B cell (primary cell): ENCODE measurements around the gene EPN2. TPM values are rescaled to one million over a fixed set of nuclear protein-coding genes. Genes with fewer than 3 reads are reported as not detected.
"Not testable (repeated sequence)": the region's sequence is repeated elsewhere in the genome, so short reads cannot be mapped to it uniquely, and the experiment has no call there.

Experiments used
- ATAC-seq: fragments of 200-7000 bp; cut with Tn5 transposase; one replicate; pipeline ENCODE4 v1.10.0; 2021; ENCODE audit warnings: low read depth, mild to moderate bottlenecking, moderate number of reproducible peaks, moderate library complexity
- CTCF ChIA-PET: fragments of 350-600 bp; sonication (Branson Sonifier 250); formaldehyde crosslinking; loops from one replicate; lab custom pipeline; 2021; ENCODE audit warnings: antibody characterized with exemption, inconsistent platforms; lab: Charles Lee
- POLR2A ChIA-PET: fragments of 350-600 bp; sonication (Branson Sonifier 250); formaldehyde crosslinking; loops from one replicate; lab custom pipeline; 2021; ENCODE audit warnings: antibody characterized with exemption; lab: Charles Lee
- DNase-seq: peaks from one replicate; pipeline ENCODE4 v3.0.0; 2013
- H2AFZ ChIP-seq: 2 replicates; pipeline ENCODE4 v1.6.1; 2012; ENCODE audit warnings: mild to moderate bottlenecking, low read depth, low read length; ENCODE audit not compliant: insufficient read depth, poor library complexity, severe bottlenecking
- H3K27ac ChIP-seq, 2 donors: 1 replicate in 1 of 2; 2 replicates in 1 of 2; pipeline ENCODE4 v1.5.1; 2012 to 2013; ENCODE audit warnings: low read length in 2 of 2, mild to moderate bottlenecking in 2 of 2, moderate library complexity in 1 of 2
- H3K27me3 ChIP-seq, 4 experiments: fragments of 200-600 bp in 1 of 4; sonication (generic) in 1 of 4; replicated peaks in 1 of 4; 1 replicate in 2 of 4; 2 replicates in 2 of 4; pipeline versions ENCODE4 v1.6.1 to v1.7.0; 2013 to 2016; ENCODE audit warnings: low read length in 3 of 4, mild to moderate bottlenecking in 2 of 4, mixed read lengths in 1 of 4, moderate library complexity in 1 of 4; ENCODE audit not compliant: insufficient read depth in 4 of 4, control insufficient read depth in 3 of 4; ENCODE audit errors: control extremely low read depth in 1 of 4
- H3K36me3 ChIP-seq, 2 experiments: replicated peaks in 1 of 2; 1 replicate in 1 of 2; 2 replicates in 1 of 2; pipeline versions ENCODE4 v1.6.1 to v1.7.1; 2013; ENCODE audit warnings: low read length in 1 of 2; ENCODE audit not compliant: insufficient read depth in 2 of 2, control insufficient read depth in 1 of 2; ENCODE audit errors: control extremely low read depth in 1 of 2, extremely low read depth in 1 of 2
- H3K4me1 ChIP-seq, 2 donors: fragments of 200-600 bp in 1 of 2; sonication (generic) in 1 of 2; 1 replicate in 1 of 2; 2 replicates in 1 of 2; pipeline versions ENCODE4 v1.5.1 to v1.6.1; 2013 to 2017; ENCODE audit warnings: low read length in 2 of 2; ENCODE audit not compliant: control insufficient read depth in 2 of 2, insufficient read depth in 2 of 2
- H3K4me2 ChIP-seq: replicated peaks from 2 replicates; pipeline ENCODE3; 2012; ENCODE audit warnings: mild to moderate bottlenecking, low read depth, low read length; ENCODE audit not compliant: poor library complexity, severe bottlenecking
- H3K4me3 ChIP-seq, 5 experiments: fragments of 200-600 bp in 1 of 5; sonication (generic) in 1 of 5; 1 replicate in 3 of 5; 2 replicates in 2 of 5; pipeline versions ENCODE4 v1.5.1 to v1.7.0; 2011 to 2016; ENCODE audit warnings: low read length in 4 of 5, mild to moderate bottlenecking in 4 of 5, low read depth in 2 of 5, control low read depth in 1 of 5, moderate library complexity in 1 of 5; ENCODE audit not compliant: insufficient read depth in 1 of 5; ENCODE audit errors: control extremely low read depth in 1 of 5, extremely low read depth in 1 of 5
- H3K79me2 ChIP-seq: fragments of 200-600 bp; sonication (generic); one replicate; pipeline ENCODE4 v1.6.0; 2016; ENCODE audit warnings: low read length; ENCODE audit not compliant: control insufficient read depth, insufficient read depth
- H3K9ac ChIP-seq: fragments of 200-600 bp; sonication (generic); 2 replicates; pipeline ENCODE4 v1.6.1; 2017; ENCODE audit warnings: mild to moderate bottlenecking, low read length, moderate library complexity
- H3K9me3 ChIP-seq, 3 donors: one replicate each; pipeline versions ENCODE4 v1.6.1 to v1.7.1; 2013; ENCODE audit warnings: low read length in 2 of 3; ENCODE audit not compliant: control insufficient read depth in 2 of 3, insufficient read depth in 1 of 3; ENCODE audit errors: control extremely low read depth in 1 of 3
- H4K20me1 ChIP-seq: 2 replicates; pipeline ENCODE4 v1.6.0; 2012; ENCODE audit warnings: mild to moderate bottlenecking, low read length; ENCODE audit not compliant: insufficient read depth, control insufficient read depth, poor library complexity, severe bottlenecking
- H3K27ac Mint-ChIP-seq: one replicate; pipeline ENCODE4 v1.8.0; 2021; ENCODE audit warnings: mixed read lengths
- H3K27me3 Mint-ChIP-seq: one replicate; pipeline ENCODE4 v1.8.0; 2021; ENCODE audit warnings: mixed read lengths
- H3K4me1 Mint-ChIP-seq: one replicate; pipeline ENCODE4 v1.8.0; 2021; ENCODE audit warnings: mixed read lengths
- H3K4me3 Mint-ChIP-seq: one replicate; pipeline ENCODE4 v1.8.0; 2021; ENCODE audit warnings: mixed read lengths
- H3K9me3 Mint-ChIP-seq: one replicate; pipeline ENCODE4 v1.8.0; 2022; ENCODE audit warnings: mixed read lengths; ENCODE audit not compliant: insufficient read depth
- CTCF ChIP-seq: fragments of 200-600 bp; IDR thresholded peaks from one replicate; pipeline ENCODE4 v1.8.0; 2022; ENCODE audit warnings: antibody characterized with exemption, mild to moderate bottlenecking
- EZH2 ChIP-seq: IDR thresholded peaks from 2 replicates; pipeline ENCODE4 v1.6.1; 2012; ENCODE audit warnings: borderline replicate concordance, low read depth, mild to moderate bottlenecking, moderate library complexity, low read length; ENCODE audit not compliant: insufficient read depth, poor library complexity, severe bottlenecking
- WGBS: methylation state at CpG from one replicate; pipeline ENCODE4 v1.1.5; 2013; ENCODE audit warnings: missing lambda C conversion rate; ENCODE audit not compliant: insufficient coverage; 5-methylcytosine and 5-hydroxymethylcytosine counted together
- intact Hi-C: fragments of 100-400 bp; cut with micrococcal nuclease; formaldehyde crosslinking; loops from one replicate; pipeline ENCODE4 v1.10.0; 2022
- polyA plus RNA-seq: library from polyadenylated mRNA; depleted of rRNA; stranded (reverse); fragments of >200 nt; gene quantifications from 2 replicates; pipeline ENCODE4 v1.2.3, GENCODE V29; 2012
- total RNA-seq, 2 donors: library from RNA; stranded (reverse); fragments of 120-200 nt in 1 of 2; gene quantifications; 1 replicate in 1 of 2; 2 replicates in 1 of 2; pipeline versions ENCODE4 v1.2.3 to v1.2.4, GENCODE V29; 2013 to 2022

EPN2 gene
- total and polyA plus RNA-seq, 2 donors (not counting 1 experiment from before 2014, with no cell fraction given), result 15.7 to 35.6 TPM

- no peaks in the 10 kb centered on the region for H3K36me3 ChIP-seq
- no peak overlapping the region for H3K9ac ChIP-seq
- 95% methylated on average over 7 of the region's 9 CpGs for WGBS
- ChIA-PET CTCF (no interaction called here), POLR2A (no interaction called here)
- H4K20me1 ChIP-seq, result no peaks in the 10 kb centered on the region
- H2AFZ ChIP-seq, result no peak overlapping the region
- H3K27ac ChIP-seq, result no peak overlapping the region
- H3K4me3 Mint-ChIP-seq, result no peak overlapping the region
- H3K9me3 Mint-ChIP-seq, result no peaks in the 10 kb centered on the region
- no peaks in the 10 kb centered on the region for H3K9me3 ChIP-seq
- H3K4me2 ChIP-seq, result no peak overlapping the region
- no peak overlapping the region for H3K4me3 ChIP-seq
- no peak overlapping the region for H3K27ac Mint-ChIP-seq
- intact Hi-C loops, result no loop called here
- no peaks in the 10 kb centered on the region for H3K27me3 ChIP-seq
- H3K79me2 ChIP-seq, result no peaks in the 10 kb centered on the region
- H3K27me3 Mint-ChIP-seq, result peaks cover 8% of the 10 kb centered on the region
- peaks cover 0 to 11% of the 10 kb centered on the region in 2 donors for H3K4me1 ChIP-seq
- DNase-seq (no peak), ATAC-seq (no peak)
- TF ChIP-seq EZH2 (no peak), CTCF (no peak)
- H3K4me1 Mint-ChIP-seq, result peaks cover 8% of the 10 kb centered on the region
Observed at GRCh38 chr17:19348806-19349205, 111.6 kb downstream of the EPN2 start.

GRCh38 chr17:19353401-19353800, 116.2 kb downstream of the EPN2 start:
- ChIA-PET POLR2A (interaction anchor here (0.6 kb wide), 1 partner anchor 116 kb away, joined by 3 read pairs; no protein-coding TSS in a partner anchor), CTCF (interaction anchor here (1.3 to 3.0 kb wide), 2 partner anchors 10 to 15 kb away, joined by 6 to 15 read pairs; partner anchors contain the start of gene B9D1)
- H3K79me2 ChIP-seq, H4K20me1 ChIP-seq, ATAC-seq, H3K27ac Mint-ChIP-seq, H3K36me3 ChIP-seq, H3K27ac ChIP-seq, H3K9me3 ChIP-seq, DNase-seq, H3K4me1 ChIP-seq, intact Hi-C loops, H3K4me2 ChIP-seq, H3K4me3 ChIP-seq, H3K4me3 Mint-ChIP-seq, H3K27me3 ChIP-seq, H2AFZ ChIP-seq, H3K9ac ChIP-seq, H3K9me3 Mint-ChIP-seq, H3K4me1 Mint-ChIP-seq: not testable (repeated sequence)
- 88% methylated on average over 7 of the region's 11 CpGs for WGBS
- H3K27me3 Mint-ChIP-seq, result peaks cover 11% of the 10 kb centered on the region
